WTC11 (cell line): ENCODE measurements around the gene MNAT1. TPM values are rescaled to one million over a fixed set of nuclear protein-coding genes. Genes with fewer than 3 reads are reported as not detected.

Experiments used
- ATF1 ChIP-seq: sonication (generic); formaldehyde crosslinking; IDR thresholded peaks from 2 replicates; pipeline ENCODE4 v1.8.1; 2023; ENCODE audit warnings: mild to moderate bottlenecking, moderate library complexity, missing genetic modification reagents
- CBFB ChIP-seq: sonication (generic); formaldehyde crosslinking; IDR thresholded peaks from 2 replicates; pipeline ENCODE4 v1.8.1; 2022; ENCODE audit warnings: mild to moderate bottlenecking, low read depth, missing genetic modification reagents
- FOXJ3 ChIP-seq: sonication (generic); formaldehyde crosslinking; IDR thresholded peaks from 2 replicates; pipeline ENCODE4 v1.9.0; 2021; ENCODE audit warnings: missing genetic modification reagents, mild to moderate bottlenecking, borderline replicate concordance
- FOXP1 ChIP-seq: sonication (generic); formaldehyde crosslinking; IDR thresholded peaks from 2 replicates; pipeline ENCODE4 v1.8.0; 2022; ENCODE audit warnings: missing genetic modification reagents, mild to moderate bottlenecking, moderate library complexity, borderline replicate concordance
- IRF2 ChIP-seq: sonication (generic); formaldehyde crosslinking; IDR thresholded peaks from 2 replicates; pipeline ENCODE4 v1.8.0; 2022; ENCODE audit warnings: low read depth, missing genetic modification reagents, borderline replicate concordance
- JAZF1 ChIP-seq: fragments of 250-450 bp; sonication (Bioruptor Pico); IDR thresholded peaks from 2 replicates; pipeline ENCODE4 v1.9.0; 2021; ENCODE audit warnings: moderate library complexity, mild to moderate bottlenecking, inconsistent platforms
- KAT7 ChIP-seq: sonication (generic); formaldehyde crosslinking; IDR thresholded peaks from 2 replicates; pipeline ENCODE4 v1.8.1; 2023; ENCODE audit warnings: missing genetic modification reagents, mild to moderate bottlenecking, borderline replicate concordance
- MYBL2 ChIP-seq: sonication (generic); formaldehyde crosslinking; IDR thresholded peaks from 2 replicates; pipeline ENCODE4 v1.8.1; 2023; ENCODE audit warnings: mild to moderate bottlenecking, moderate library complexity, missing genetic modification reagents
- NFE2L1 ChIP-seq: sonication (generic); formaldehyde crosslinking; IDR thresholded peaks from 2 replicates; pipeline ENCODE4 v1.8.1; 2023; ENCODE audit warnings: missing genetic modification reagents
- NFYB ChIP-seq: sonication (generic); formaldehyde crosslinking; conservative IDR thresholded peaks from 2 replicates; pipeline ENCODE4 v1.8.0; 2022; ENCODE audit warnings: low read depth, missing genetic modification reagents
- NR2C2 ChIP-seq: sonication (generic); formaldehyde crosslinking; IDR thresholded peaks from 2 replicates; pipeline ENCODE4 v1.8.0; 2022; ENCODE audit warnings: mild to moderate bottlenecking, missing genetic modification reagents
- SOX15 ChIP-seq: fragments of 250-450 bp; sonication (Bioruptor Pico); IDR thresholded peaks from 2 replicates; pipeline ENCODE4 v1.9.0; 2021; ENCODE audit warnings: mild to moderate bottlenecking
- SP1 ChIP-seq: sonication (generic); formaldehyde crosslinking; conservative IDR thresholded peaks from 2 replicates; pipeline ENCODE4 v1.8.1; 2022; ENCODE audit warnings: missing genetic modification reagents
- ZBTB21 ChIP-seq: sonication (generic); formaldehyde crosslinking; IDR thresholded peaks from 2 replicates; pipeline ENCODE4 v1.8.1; 2023; ENCODE audit warnings: mild to moderate bottlenecking, missing genetic modification reagents, borderline replicate concordance
- ZNF232 ChIP-seq: sonication (generic); formaldehyde crosslinking; IDR thresholded peaks from 2 replicates; pipeline ENCODE4 v1.8.0; 2022; ENCODE audit warnings: mild to moderate bottlenecking, missing genetic modification reagents
- ZNF396 ChIP-seq: fragments of 250-450 bp; sonication (Bioruptor Pico); IDR thresholded peaks from 2 replicates; pipeline ENCODE4 v1.8.0; 2021; ENCODE audit warnings: mild to moderate bottlenecking, moderate library complexity, borderline replicate concordance
- ZNF423 ChIP-seq: fragments of 250-450 bp; sonication (Bioruptor Pico); IDR thresholded peaks from 2 replicates; pipeline ENCODE4 v2.1.2; 2022; ENCODE audit warnings: mild to moderate bottlenecking, moderate library complexity
- ZNF671 ChIP-seq: fragments of 250-450 bp; sonication (Bioruptor Pico); IDR thresholded peaks from 2 replicates; pipeline ENCODE4 v1.8.0; 2021; ENCODE audit warnings: mild to moderate bottlenecking
- total RNA-seq: library from RNA; stranded (reverse); gene quantifications from 3 replicates; pipeline ENCODE4 v1.2.3, GENCODE V29; 2021
- TF ChIP-seq, protein P1 (sequence below): fragments of 250-450 bp; sonication (Bioruptor Pico); IDR thresholded peaks from 2 replicates; pipeline ENCODE4 v1.8.0; 2021; ENCODE audit warnings: mild to moderate bottlenecking
- TF ChIP-seq, protein P2 (sequence below): sonication (generic); formaldehyde crosslinking; IDR thresholded peaks from 2 replicates; pipeline ENCODE4 v1.8.1; 2023; ENCODE audit warnings: mild to moderate bottlenecking, missing genetic modification reagents
- TF ChIP-seq, protein P3 (sequence below): fragments of 250-450 bp; sonication (Bioruptor Pico); IDR thresholded peaks from 2 replicates; pipeline ENCODE4 v1.9.0; 2021; ENCODE audit warnings: mild to moderate bottlenecking
- TF ChIP-seq, protein P4 (sequence below): sonication (generic); formaldehyde crosslinking; IDR thresholded peaks from 2 replicates; pipeline ENCODE4 v1.8.1; 2022; ENCODE audit warnings: mild to moderate bottlenecking, missing genetic modification reagents, moderate library complexity, borderline replicate concordance
- TF ChIP-seq, protein P5 (sequence below): sonication (generic); formaldehyde crosslinking; IDR thresholded peaks from 2 replicates; pipeline ENCODE4 v1.8.0; 2022; ENCODE audit warnings: mild to moderate bottlenecking, missing genetic modification reagents
- TF ChIP-seq, protein P6 (sequence below): sonication (generic); formaldehyde crosslinking; IDR thresholded peaks from 2 replicates; pipeline ENCODE4 v1.8.1; 2022; ENCODE audit warnings: low read depth, mild to moderate bottlenecking, moderate library complexity, missing genetic modification reagents, borderline replicate concordance
- TF ChIP-seq, protein P7 (sequence below): sonication (generic); formaldehyde crosslinking; conservative IDR thresholded peaks from 2 replicates; pipeline ENCODE4 v1.8.1; 2022; ENCODE audit warnings: mild to moderate bottlenecking, missing genetic modification reagents
- TF ChIP-seq, protein P8 (sequence below): sonication (generic); formaldehyde crosslinking; IDR thresholded peaks from 2 replicates; pipeline ENCODE4 v1.8.0; 2023; ENCODE audit warnings: missing genetic modification reagents, mild to moderate bottlenecking, borderline replicate concordance
- TF ChIP-seq, protein P9 (sequence below): sonication (generic); formaldehyde crosslinking; IDR thresholded peaks from 2 replicates; pipeline ENCODE4 v1.8.1; 2023; ENCODE audit warnings: mild to moderate bottlenecking, missing genetic modification reagents, moderate library complexity

MNAT1 gene
- total RNA-seq, 1 experiment from 2014 or later: 59.0 TPM

DNA sequence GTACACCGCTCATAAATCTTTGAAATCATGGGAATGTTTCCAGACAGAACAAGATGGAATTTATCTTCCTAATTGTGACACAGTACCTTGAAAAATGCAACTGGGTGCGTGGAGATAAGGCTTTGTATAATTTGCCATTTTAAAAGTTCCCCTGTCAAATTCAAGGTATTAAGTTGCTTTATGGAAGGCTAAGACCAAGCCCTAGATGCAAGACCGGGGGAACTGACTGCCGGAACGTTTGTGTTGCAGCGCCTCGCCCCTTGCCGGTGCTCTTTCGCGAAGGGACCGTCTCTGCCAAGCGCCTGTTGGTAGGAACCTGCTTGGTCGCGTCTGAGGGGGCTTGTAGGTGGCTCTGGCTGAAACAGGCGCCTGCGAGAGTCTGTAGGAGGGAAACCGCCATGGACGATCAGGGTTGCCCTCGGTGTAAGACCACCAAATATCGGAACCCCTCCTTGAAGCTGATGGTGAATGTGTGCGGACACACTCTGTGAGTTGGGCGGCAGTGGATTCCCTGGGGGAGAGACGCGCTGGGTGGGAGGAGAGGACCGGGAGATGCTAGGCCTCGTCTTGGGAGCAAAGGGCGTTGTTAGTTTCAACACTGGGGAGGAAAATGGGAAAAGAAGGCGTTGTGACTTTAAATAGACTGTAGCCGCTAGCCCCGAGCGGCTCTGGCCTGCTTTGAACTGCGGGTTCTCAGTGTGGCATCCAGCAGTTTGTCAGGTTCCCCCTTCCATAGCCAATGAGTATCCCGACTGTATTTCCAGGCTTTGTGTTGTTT, at the start of gene MNAT1 (continued):
- TF ChIP-seq, protein P1, sequence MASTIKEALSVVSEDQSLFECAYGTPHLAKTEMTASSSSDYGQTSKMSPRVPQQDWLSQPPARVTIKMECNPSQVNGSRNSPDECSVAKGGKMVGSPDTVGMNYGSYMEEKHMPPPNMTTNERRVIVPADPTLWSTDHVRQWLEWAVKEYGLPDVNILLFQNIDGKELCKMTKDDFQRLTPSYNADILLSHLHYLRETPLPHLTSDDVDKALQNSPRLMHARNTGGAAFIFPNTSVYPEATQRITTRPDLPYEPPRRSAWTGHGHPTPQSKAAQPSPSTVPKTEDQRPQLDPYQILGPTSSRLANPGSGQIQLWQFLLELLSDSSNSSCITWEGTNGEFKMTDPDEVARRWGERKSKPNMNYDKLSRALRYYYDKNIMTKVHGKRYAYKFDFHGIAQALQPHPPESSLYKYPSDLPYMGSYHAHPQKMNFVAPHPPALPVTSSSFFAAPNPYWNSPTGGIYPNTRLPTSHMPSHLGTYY (CRISPR knock-in tag): no peak
- peak; percentile 68 for TF ChIP-seq SP1 (CRISPR knock-in tag)
- TF ChIP-seq ZBTB21 (CRISPR knock-in tag): 0 out of 2 replicates have a peak, but pooled peaks have one; percentile 19
- no peak for TF ChIP-seq MYBL2 (CRISPR knock-in tag)
- no peak for TF ChIP-seq NFE2L1
- 0 out of 2 replicates have a peak, but pooled peaks have one; percentile 78 for TF ChIP-seq CBFB
- TF ChIP-seq IRF2 (CRISPR knock-in tag): no peak
- TF ChIP-seq, protein P2, sequence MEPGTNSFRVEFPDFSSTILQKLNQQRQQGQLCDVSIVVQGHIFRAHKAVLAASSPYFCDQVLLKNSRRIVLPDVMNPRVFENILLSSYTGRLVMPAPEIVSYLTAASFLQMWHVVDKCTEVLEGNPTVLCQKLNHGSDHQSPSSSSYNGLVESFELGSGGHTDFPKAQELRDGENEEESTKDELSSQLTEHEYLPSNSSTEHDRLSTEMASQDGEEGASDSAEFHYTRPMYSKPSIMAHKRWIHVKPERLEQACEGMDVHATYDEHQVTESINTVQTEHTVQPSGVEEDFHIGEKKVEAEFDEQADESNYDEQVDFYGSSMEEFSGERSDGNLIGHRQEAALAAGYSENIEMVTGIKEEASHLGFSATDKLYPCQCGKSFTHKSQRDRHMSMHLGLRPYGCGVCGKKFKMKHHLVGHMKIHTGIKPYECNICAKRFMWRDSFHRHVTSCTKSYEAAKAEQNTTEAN: peak; percentile 54; the same call in 1 of the 2 replicates
- TF ChIP-seq KAT7: 0 out of 2 replicates have a peak, but pooled peaks have one; percentile 90
- TF ChIP-seq, protein P3, sequence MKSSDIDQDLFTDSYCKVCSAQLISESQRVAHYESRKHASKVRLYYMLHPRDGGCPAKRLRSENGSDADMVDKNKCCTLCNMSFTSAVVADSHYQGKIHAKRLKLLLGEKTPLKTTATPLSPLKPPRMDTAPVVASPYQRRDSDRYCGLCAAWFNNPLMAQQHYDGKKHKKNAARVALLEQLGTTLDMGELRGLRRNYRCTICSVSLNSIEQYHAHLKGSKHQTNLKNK (CRISPR knock-in tag): no peak
- no peak for TF ChIP-seq ZNF671
- no peak for TF ChIP-seq NFYB (CRISPR knock-in tag)
- TF ChIP-seq SOX15 (CRISPR knock-in tag): no peak
- TF ChIP-seq, protein P4, sequence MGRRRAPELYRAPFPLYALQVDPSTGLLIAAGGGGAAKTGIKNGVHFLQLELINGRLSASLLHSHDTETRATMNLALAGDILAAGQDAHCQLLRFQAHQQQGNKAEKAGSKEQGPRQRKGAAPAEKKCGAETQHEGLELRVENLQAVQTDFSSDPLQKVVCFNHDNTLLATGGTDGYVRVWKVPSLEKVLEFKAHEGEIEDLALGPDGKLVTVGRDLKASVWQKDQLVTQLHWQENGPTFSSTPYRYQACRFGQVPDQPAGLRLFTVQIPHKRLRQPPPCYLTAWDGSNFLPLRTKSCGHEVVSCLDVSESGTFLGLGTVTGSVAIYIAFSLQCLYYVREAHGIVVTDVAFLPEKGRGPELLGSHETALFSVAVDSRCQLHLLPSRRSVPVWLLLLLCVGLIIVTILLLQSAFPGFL (CRISPR knock-in tag): no peak
- peak; percentile 57; the same call in 1 of the 2 replicates for TF ChIP-seq FOXP1 (CRISPR knock-in tag)
- TF ChIP-seq, protein P5, sequence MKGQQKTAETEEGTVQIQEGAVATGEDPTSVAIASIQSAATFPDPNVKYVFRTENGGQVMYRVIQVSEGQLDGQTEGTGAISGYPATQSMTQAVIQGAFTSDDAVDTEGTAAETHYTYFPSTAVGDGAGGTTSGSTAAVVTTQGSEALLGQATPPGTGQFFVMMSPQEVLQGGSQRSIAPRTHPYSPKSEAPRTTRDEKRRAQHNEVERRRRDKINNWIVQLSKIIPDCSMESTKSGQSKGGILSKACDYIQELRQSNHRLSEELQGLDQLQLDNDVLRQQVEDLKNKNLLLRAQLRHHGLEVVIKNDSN (CRISPR knock-in tag): peak; percentile 43; the same call in 1 of the 2 replicates
- TF ChIP-seq JAZF1: no peak
- TF ChIP-seq, protein P6, sequence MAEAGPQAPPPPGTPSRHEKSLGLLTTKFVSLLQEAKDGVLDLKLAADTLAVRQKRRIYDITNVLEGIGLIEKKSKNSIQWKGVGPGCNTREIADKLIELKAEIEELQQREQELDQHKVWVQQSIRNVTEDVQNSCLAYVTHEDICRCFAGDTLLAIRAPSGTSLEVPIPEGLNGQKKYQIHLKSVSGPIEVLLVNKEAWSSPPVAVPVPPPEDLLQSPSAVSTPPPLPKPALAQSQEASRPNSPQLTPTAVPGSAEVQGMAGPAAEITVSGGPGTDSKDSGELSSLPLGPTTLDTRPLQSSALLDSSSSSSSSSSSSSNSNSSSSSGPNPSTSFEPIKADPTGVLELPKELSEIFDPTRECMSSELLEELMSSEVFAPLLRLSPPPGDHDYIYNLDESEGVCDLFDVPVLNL (CRISPR knock-in tag): no peak
- peak; percentile 74; the same call in 1 of the 2 replicates for TF ChIP-seq ZNF232 (CRISPR knock-in tag)
- no peak for TF ChIP-seq ZNF423 (CRISPR knock-in tag)
- TF ChIP-seq, protein P7, sequence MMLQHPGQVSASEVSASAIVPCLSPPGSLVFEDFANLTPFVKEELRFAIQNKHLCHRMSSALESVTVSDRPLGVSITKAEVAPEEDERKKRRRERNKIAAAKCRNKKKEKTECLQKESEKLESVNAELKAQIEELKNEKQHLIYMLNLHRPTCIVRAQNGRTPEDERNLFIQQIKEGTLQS: no peak
- no peak for TF ChIP-seq FOXJ3 (CRISPR knock-in tag)
- TF ChIP-seq ATF1 (CRISPR knock-in tag): no peak
- no peak for TF ChIP-seq ZNF396 (CRISPR knock-in tag)
- no peak for TF ChIP-seq NR2C2
- TF ChIP-seq, protein P8, sequence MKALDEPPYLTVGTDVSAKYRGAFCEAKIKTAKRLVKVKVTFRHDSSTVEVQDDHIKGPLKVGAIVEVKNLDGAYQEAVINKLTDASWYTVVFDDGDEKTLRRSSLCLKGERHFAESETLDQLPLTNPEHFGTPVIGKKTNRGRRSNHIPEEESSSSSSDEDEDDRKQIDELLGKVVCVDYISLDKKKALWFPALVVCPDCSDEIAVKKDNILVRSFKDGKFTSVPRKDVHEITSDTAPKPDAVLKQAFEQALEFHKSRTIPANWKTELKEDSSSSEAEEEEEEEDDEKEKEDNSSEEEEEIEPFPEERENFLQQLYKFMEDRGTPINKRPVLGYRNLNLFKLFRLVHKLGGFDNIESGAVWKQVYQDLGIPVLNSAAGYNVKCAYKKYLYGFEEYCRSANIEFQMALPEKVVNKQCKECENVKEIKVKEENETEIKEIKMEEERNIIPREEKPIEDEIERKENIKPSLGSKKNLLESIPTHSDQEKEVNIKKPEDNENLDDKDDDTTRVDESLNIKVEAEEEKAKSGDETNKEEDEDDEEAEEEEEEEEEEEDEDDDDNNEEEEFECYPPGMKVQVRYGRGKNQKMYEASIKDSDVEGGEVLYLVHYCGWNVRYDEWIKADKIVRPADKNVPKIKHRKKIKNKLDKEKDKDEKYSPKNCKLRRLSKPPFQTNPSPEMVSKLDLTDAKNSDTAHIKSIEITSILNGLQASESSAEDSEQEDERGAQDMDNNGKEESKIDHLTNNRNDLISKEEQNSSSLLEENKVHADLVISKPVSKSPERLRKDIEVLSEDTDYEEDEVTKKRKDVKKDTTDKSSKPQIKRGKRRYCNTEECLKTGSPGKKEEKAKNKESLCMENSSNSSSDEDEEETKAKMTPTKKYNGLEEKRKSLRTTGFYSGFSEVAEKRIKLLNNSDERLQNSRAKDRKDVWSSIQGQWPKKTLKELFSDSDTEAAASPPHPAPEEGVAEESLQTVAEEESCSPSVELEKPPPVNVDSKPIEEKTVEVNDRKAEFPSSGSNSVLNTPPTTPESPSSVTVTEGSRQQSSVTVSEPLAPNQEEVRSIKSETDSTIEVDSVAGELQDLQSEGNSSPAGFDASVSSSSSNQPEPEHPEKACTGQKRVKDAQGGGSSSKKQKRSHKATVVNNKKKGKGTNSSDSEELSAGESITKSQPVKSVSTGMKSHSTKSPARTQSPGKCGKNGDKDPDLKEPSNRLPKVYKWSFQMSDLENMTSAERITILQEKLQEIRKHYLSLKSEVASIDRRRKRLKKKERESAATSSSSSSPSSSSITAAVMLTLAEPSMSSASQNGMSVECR: peak; percentile 88; the same call in 1 of the 2 replicates
- TF ChIP-seq, protein P9, sequence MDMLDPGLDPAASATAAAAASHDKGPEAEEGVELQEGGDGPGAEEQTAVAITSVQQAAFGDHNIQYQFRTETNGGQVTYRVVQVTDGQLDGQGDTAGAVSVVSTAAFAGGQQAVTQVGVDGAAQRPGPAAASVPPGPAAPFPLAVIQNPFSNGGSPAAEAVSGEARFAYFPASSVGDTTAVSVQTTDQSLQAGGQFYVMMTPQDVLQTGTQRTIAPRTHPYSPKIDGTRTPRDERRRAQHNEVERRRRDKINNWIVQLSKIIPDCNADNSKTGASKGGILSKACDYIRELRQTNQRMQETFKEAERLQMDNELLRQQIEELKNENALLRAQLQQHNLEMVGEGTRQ (CRISPR knock-in tag): no peak
